Aorta (tissue), 5 donors: Measurements from ENCODE around the gene DAND5. TPM values are rescaled to one million over a fixed set of nuclear protein-coding genes. Genes with fewer than 3 reads are reported as not detected.
A peak's percentile ranks its signal among the peaks of the same experiment; 100 is the strongest.
"Not testable (repeated sequence)": the region's sequence is repeated elsewhere in the genome, so short reads cannot be mapped to it uniquely, and the experiment has no call there.

Source experiments
- ATAC-seq: fragments of 200-7000 bp; cut with Tn5 transposase; one replicate; pipeline ENCODE4 v1.9.1; 2022; ENCODE audit warnings: moderate library complexity; ENCODE audit not compliant: low FRiP score
- DNase-seq, 2 donors: peaks; one replicate each; pipeline ENCODE4 v3.0.0-alpha.2; 2020
- H3K27ac ChIP-seq, 2 donors: one replicate each; pipeline ENCODE4 v1.5.1; 2013; ENCODE audit warnings: low read length in 2 of 2, mild to moderate bottlenecking in 2 of 2, moderate library complexity in 2 of 2, control low read depth in 1 of 2, inconsistent platforms in 1 of 2, low read depth in 1 of 2
- H3K27me3 ChIP-seq, 2 donors: one replicate each; pipeline ENCODE4 v1.6.1; 2013; ENCODE audit warnings: control low read depth in 1 of 2, low read length in 1 of 2, mild to moderate bottlenecking in 1 of 2, moderate library complexity in 1 of 2; ENCODE audit not compliant: insufficient read depth in 2 of 2, control insufficient read depth in 1 of 2
- H3K36me3 ChIP-seq, 2 donors: one replicate each; pipeline ENCODE4 v1.6.1; 2013; ENCODE audit warnings: control low read depth in 1 of 2, low read length in 1 of 2, mild to moderate bottlenecking in 1 of 2; ENCODE audit not compliant: insufficient read depth in 2 of 2, control insufficient read depth in 1 of 2
- H3K4me1 ChIP-seq, 2 donors: one replicate each; pipeline ENCODE4 v1.6.1; 2013; ENCODE audit warnings: low read length in 2 of 2, control low read depth in 1 of 2, mild to moderate bottlenecking in 1 of 2, moderate library complexity in 1 of 2; ENCODE audit not compliant: insufficient read depth in 2 of 2, control insufficient read depth in 1 of 2
- H3K4me3 ChIP-seq, 2 donors: one replicate each; pipeline ENCODE4 v1.5.1; 2013; ENCODE audit warnings: low read length in 2 of 2, control low read depth in 1 of 2, mild to moderate bottlenecking in 1 of 2
- H3K9me3 ChIP-seq: one replicate; pipeline ENCODE4 v1.6.1; 2013; ENCODE audit warnings: mild to moderate bottlenecking, low read length; ENCODE audit not compliant: control insufficient read depth
- WGBS, 2 donors: extraction: QIAGEN DNeasy Blood & Tissue Kit; methylation state at CpG; one replicate each; pipeline ENCODE4 v1.1.7; 2013; 5-methylcytosine and 5-hydroxymethylcytosine counted together
- intact Hi-C, 2 donors: fragments of 100-400 bp; cut with DNase I; formaldehyde crosslinking; loops; one replicate each; pipeline versions ENCODE4 v1.14.2 to v1.15.0; 2022
- polyA plus RNA-seq, 2 donors: library from polyadenylated mRNA; stranded (reverse); fragments of 200-250 nt; gene quantifications; one replicate each; pipeline ENCODE4 v1.2.3, GENCODE V29; 2013
- total RNA-seq, 2 donors: library from RNA; stranded (reverse); fragmentation: NEBNext Ultra II Directional; extraction: Animal tissue kit (Norgen Biotek cat#: 25700); gene quantifications; one replicate each; pipeline ENCODE4 v1.2.1, GENCODE V29; 2021
- donor health status: healthy with polysubstance abuse.
- donor health status: Bipolar disorder and iron deficiency.
- donor health status: DM: no; HTN: no; CAD: no.
- donor health status: DM: no; HTN: no; CAD: no.
- donor health status: DM: yes; HTN: yes; CAD: no.

DAND5 gene
- total and polyA plus RNA-seq, 4 donors = 0.13 TPM; not detected in 3

DNA sequence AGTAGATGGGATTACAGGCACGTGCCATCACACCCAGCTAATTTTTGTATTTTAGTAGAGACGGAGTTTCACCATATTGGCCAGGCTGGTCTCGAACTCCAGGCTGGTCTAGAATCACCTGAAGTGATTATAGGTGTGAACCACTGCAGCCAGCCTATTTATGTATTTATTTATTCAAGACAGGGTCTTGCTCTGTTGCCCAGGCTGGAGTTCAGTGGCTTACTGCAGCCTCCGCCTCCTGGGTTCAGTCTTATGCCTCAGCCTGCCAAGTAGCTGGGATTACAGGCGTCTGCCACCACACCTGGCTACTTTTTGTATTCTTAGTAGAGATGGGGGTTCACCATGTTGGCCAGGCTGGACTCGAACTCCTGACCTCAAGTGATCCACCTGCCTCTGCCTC lies 17.3 kb upstream of the DAND5 start:
- H3K9me3 ChIP-seq, DNase-seq, H3K4me3 ChIP-seq, H3K4me1 ChIP-seq, H3K27ac ChIP-seq, intact Hi-C loops, H3K27me3 ChIP-seq, ATAC-seq: not testable (repeated sequence)
- H3K36me3 ChIP-seq = peaks cover 0 to 13% of the 10 kb centered on the region in 2 donors
- WGBS, 2 donors = 79 to 84% methylated on average over 6 of the region's 6 CpGs

- 22 to 36% methylated on average over 12 of the region's 12 CpGs for WGBS, 2 donors
- no peak overlapping the region for H3K4me3 ChIP-seq
- DNase-seq (peak; percentile 68 to 86), ATAC-seq (peak; percentile 49)
- no peaks in the 10 kb centered on the region for H3K27me3 ChIP-seq
- H3K27ac ChIP-seq = peak overlapping the region; percentile 7 to 69
- H3K9me3 ChIP-seq = no peaks in the 10 kb centered on the region
- intact Hi-C loops = no loop called here
- H3K36me3 ChIP-seq = peaks cover 0 to 13% of the 10 kb centered on the region in 2 donors
- no peaks in the 10 kb centered on the region for H3K4me1 ChIP-seq
These were observed 16.8 kb upstream of the DAND5 start for GRCh38 chr19:12952488-12953137.

GRCh38 chr19:12953138-12953798 lies 16.1 kb upstream of the DAND5 start:
- peak; percentile 73 to 87 for DNase-seq
- H3K4me1 ChIP-seq = no peaks in the 10 kb centered on the region

DNA sequence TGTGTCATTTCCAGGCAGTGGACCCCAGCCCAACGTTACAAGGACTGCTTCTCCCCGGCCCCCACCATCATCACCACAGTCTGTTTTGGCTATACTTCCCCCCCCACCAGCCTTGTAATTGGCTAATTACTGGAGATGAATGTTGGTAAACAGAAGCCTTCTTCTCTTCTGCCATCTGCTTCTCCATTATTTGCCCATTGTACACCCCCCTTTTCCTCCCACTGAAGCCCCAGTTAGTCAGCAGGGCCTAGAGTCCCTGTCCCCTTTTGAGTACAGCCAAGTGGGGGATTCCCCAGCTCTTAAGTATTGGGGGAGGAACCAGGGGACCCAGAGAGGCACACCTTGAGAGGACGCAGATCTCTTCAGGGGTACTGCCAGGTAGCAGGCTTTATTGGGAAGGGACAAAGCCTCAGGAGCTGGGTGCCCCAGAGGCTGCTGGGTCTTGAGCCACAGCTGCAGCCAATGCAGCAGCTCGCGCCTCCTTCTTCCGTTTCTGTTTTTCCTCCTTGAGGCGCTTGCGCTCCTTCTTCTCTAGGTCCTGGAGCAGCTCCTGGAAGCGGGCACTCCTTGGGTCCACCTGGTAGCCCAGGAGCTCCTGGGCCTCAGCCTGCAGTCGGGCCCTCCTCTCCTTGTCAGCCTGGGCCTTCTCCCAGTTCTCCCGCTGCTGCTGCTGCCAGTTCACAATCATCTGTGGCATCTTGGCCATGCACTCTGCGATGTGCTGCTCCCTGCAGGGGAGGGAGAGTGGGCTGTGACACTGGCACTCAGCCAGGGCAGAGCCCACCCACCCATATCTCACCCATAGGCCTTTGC lies 15.4 kb upstream of the DAND5 start:
- no peaks in the 10 kb centered on the region for H3K9me3 ChIP-seq
- no peaks in the 10 kb centered on the region for H3K4me1 ChIP-seq
- peaks cover 0 to 9% of the 10 kb centered on the region in 2 donors for H3K36me3 ChIP-seq
- ATAC-seq (no peak), DNase-seq (no peak)
- H3K27ac ChIP-seq = peak overlapping the region; percentile 33 to 97
- WGBS, 2 donors = 45 to 55% methylated on average over 11 to 12 of the region's 12 CpGs
- no peaks in the 10 kb centered on the region for H3K27me3 ChIP-seq
- H3K4me3 ChIP-seq = no peak overlapping the region
- intact Hi-C loops = no loop called here

More at GRCh38 chr19:12953138-12953798, 16.1 kb upstream of the DAND5 start:
- Histone ChIP-seq H3K27me3 (no peaks in the 10 kb centered on the region), H3K9me3 (no peaks in the 10 kb centered on the region), H3K36me3 (peaks cover 0 to 12% of the 10 kb centered on the region in 2 donors), H3K27ac (peak overlapping the region; percentile 33 to 97), H3K4me3 (no peak overlapping the region)
- no peak for ATAC-seq
- WGBS, 2 donors = 20 to 24% methylated on average over 11 of the region's 11 CpGs
- intact Hi-C loops = no loop called here

- no peak for ATAC-seq
- peak overlapping the region in 1 of 2 donors; percentile 28 for H3K27ac ChIP-seq
- WGBS, 2 donors = 11 to 13% methylated on average over 1 of the region's 1 CpG
- peaks cover 0 to 4% of the 10 kb centered on the region in 2 donors for H3K36me3 ChIP-seq
- DNase-seq = no peak
- H3K27me3 ChIP-seq = no peaks in the 10 kb centered on the region
- no peak overlapping the region for H3K4me3 ChIP-seq
- H3K4me1 ChIP-seq = no peaks in the 10 kb centered on the region
- intact Hi-C loops = no loop called here
- no peaks in the 10 kb centered on the region for H3K9me3 ChIP-seq
These were observed 14.8 kb upstream of the DAND5 start for GRCh38 chr19:12954612-12954962.

DNA sequence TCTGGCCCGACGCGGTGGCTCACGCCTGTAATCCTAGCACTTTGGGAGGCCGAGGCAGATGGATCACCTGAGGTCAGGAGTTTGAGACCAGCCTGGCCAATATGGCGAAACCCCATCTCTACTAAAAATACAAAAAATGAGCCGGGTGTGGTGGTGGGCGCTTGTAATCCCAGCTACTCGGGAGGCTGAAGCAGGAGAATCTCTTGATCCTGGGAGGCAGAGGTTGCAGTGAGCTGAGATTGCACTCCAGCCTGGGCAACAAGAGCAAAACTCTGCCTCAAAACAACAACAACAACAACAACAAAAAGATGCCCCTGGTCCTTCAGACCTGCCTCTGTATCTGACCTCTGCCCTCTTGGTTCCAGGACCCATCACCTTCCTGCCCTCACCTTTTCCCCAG lies 13.8 kb upstream of the DAND5 start:
- H3K4me1 ChIP-seq, ATAC-seq, H3K4me3 ChIP-seq, H3K27me3 ChIP-seq, H3K9me3 ChIP-seq, DNase-seq, intact Hi-C loops, H3K36me3 ChIP-seq, H3K27ac ChIP-seq: not testable (repeated sequence)
- WGBS, 2 donors = 91 to 92% methylated on average over 9 of the region's 9 CpGs

GRCh38 chr19:12955996-12956395 lies 13.4 kb upstream of the DAND5 start:
- Histone ChIP-seq H3K9me3 (no peaks in the 10 kb centered on the region), H3K4me3 (no peak overlapping the region), H3K27ac (no peak overlapping the region), H3K36me3 (peaks cover 0 to 2% of the 10 kb centered on the region in 2 donors), H3K27me3 (no peaks in the 10 kb centered on the region), H3K4me1 (no peaks in the 10 kb centered on the region)
- ATAC-seq (no peak), DNase-seq (no peak)
- intact Hi-C loops = no loop called here
- WGBS, 2 donors = 65 to 66% methylated on average over 12 of the region's 12 CpGs

DNA sequence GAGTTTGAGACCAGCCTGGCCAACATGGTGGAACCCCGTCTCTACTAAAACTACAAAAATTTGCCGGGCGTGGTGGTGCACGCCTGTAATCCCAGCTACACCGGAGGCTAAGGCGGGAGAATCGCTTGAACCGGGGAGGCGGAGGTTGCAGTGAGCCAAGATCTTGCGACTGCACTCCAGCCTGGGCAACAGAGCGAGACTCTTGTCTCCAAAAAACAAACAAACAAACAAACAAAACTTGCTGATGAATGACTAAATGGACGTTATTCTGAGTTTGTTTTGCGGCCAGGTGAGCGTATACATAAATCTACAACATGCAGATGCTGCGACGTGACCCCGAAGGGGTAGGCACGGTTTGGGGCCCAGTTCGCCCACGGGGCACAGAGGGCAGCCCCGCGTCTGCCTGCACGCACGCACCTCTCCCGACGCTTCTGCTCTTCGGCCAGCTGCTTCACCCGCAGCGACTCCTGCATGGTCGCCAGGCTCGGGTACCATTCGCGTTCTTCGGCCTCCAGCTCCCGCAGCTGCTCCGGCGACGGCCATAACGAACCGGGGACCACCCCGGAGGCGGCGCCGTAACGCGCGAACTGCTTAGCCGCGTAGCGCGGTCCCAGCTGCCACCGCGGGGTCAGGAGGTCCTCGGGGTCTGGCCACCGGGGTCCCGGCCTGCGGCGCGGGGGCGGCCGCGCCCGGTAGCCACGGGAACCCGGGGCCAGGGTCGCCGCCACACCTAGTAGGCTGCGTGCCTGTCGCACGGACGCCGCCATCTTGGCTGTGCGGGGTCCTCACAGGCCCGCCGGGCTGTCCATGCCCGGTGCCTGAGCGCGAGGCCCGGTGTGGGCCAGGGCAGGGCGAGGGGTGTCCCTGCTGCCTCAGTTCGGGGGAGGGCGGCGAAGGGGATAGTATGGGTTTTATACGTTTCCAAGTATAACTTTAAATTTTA lies 12.7 kb upstream of the DAND5 start, which contains the start of gene GADD45GIP1:
GADD45GIP1 (minus strand) TSS at position 778 of the 943 bp plus-strand sequence; CDS start at position 767, 11 bp downstream.
- intact Hi-C loops = no loop called here
- ATAC-seq (peak; percentile 92), DNase-seq (peak; percentile 87 to 92)
- WGBS, 2 donors = 4 to 6% methylated on average over 83 to 84 of the region's 84 CpGs
- H3K27ac ChIP-seq = peak within 1 kb of the TSS; percentile 18 to 34
- peak within 1 kb of the TSS; percentile 78 to 90 for H3K4me3 ChIP-seq
- H3K4me1 ChIP-seq = no peaks in the 10 kb centered on the region
- peaks cover 0 to 2% of the 10 kb centered on the region in 2 donors for H3K36me3 ChIP-seq
- no peaks in the 10 kb centered on the region for H3K9me3 ChIP-seq
- H3K27me3 ChIP-seq = no peaks in the 10 kb centered on the region
